HEK293T (cell line): ENCODE data around the gene LRRC3C.
A peak's percentile ranks its signal among the peaks of the same experiment; 100 is the strongest.
"Not testable (repeated sequence)": the region's sequence is repeated elsewhere in the genome, so short reads cannot be mapped to it uniquely, and the experiment has no call there.

Experiments used
- CTCF ChIA-PET: fragments of 350-600 bp; formaldehyde crosslinking; extraction: SDS; loops from one replicate; lab custom pipeline; 2021; ENCODE audit warnings: antibody characterized with exemption, inconsistent platforms; lab: Yijun Ruan, JAX
- POLR2A ChIA-PET: fragments of 350-600 bp; formaldehyde crosslinking; extraction: SDS; loops from one replicate; lab custom pipeline; 2020; ENCODE audit warnings: antibody characterized with exemption, inconsistent platforms; lab: Yijun Ruan, JAX
- DNase-seq: peaks from one replicate; pipeline ENCODE4 v3.0.0; 2012; ENCODE audit warnings: mixed read lengths; ENCODE audit errors: extremely low spot score
- ARNT ChIP-seq: fragments of 450-650 bp; IDR thresholded peaks from 2 replicates; pipeline ENCODE4 v1.6.1; 2017; ENCODE audit warnings: mild to moderate bottlenecking
- BHLHE40 ChIP-seq: fragments of 450-650 bp; IDR thresholded peaks from 2 replicates; pipeline ENCODE4 v1.6.1; 2016; ENCODE audit warnings: mild to moderate bottlenecking, moderate library complexity, borderline replicate concordance
- CTBP1 ChIP-seq: fragments of 450-650 bp; IDR thresholded peaks from 2 replicates; pipeline ENCODE4 v1.6.1; 2016; ENCODE audit warnings: borderline replicate concordance
- ELF4 ChIP-seq: fragments of 450-650 bp; IDR thresholded peaks from 2 replicates; pipeline ENCODE4 v1.6.1; 2017; ENCODE audit warnings: antibody characterized with exemption
- FOXA1 ChIP-seq: fragments of 450-650 bp; IDR thresholded peaks from 2 replicates; pipeline ENCODE4 v1.6.1; 2016; ENCODE audit warnings: mild to moderate bottlenecking
- FOXK2 ChIP-seq: fragments of 450-650 bp; IDR thresholded peaks from 2 replicates; pipeline ENCODE4 v1.6.1; 2016; ENCODE audit warnings: mild to moderate bottlenecking
- FOXM1 ChIP-seq: fragments of 450-650 bp; IDR thresholded peaks from 2 replicates; pipeline ENCODE4 v1.6.1; 2017; ENCODE audit warnings: mild to moderate bottlenecking, borderline replicate concordance
- HDGF ChIP-seq: fragments of 450-650 bp; IDR thresholded peaks from 2 replicates; pipeline ENCODE4 v1.6.1; 2017; ENCODE audit warnings: antibody characterized with exemption, borderline replicate concordance
- L3MBTL2 ChIP-seq: fragments of 450-650 bp; conservative IDR thresholded peaks from 2 replicates; pipeline ENCODE4 v1.6.1; 2016; ENCODE audit warnings: mild to moderate bottlenecking
- LEF1 ChIP-seq: fragments of 450-650 bp; IDR thresholded peaks from 2 replicates; pipeline ENCODE4 v1.6.1; 2017; ENCODE audit warnings: mild to moderate bottlenecking, borderline replicate concordance
- NFRKB ChIP-seq: fragments of 450-650 bp; IDR thresholded peaks from 2 replicates; pipeline ENCODE4 v1.6.1; 2016; ENCODE audit warnings: mild to moderate bottlenecking, moderate library complexity
- PKNOX1 ChIP-seq: fragments of 450-650 bp; IDR thresholded peaks from 2 replicates; pipeline ENCODE4 v1.6.1; 2016
- SP1 ChIP-seq: fragments of 450-650 bp; IDR thresholded peaks from 2 replicates; pipeline ENCODE4 v1.6.1; 2017
- SUZ12 ChIP-seq: fragments of 450-650 bp; IDR thresholded peaks from 2 replicates; pipeline ENCODE4 v1.6.1; 2016; ENCODE audit warnings: mild to moderate bottlenecking
- TARDBP ChIP-seq: fragments of 450-650 bp; IDR thresholded peaks from 2 replicates; pipeline ENCODE4 v1.6.1; 2016
- ZNF384 ChIP-seq: fragments of 450-650 bp; IDR thresholded peaks from 2 replicates; pipeline ENCODE4 v1.6.1; 2016

LRRC3C gene

GRCh38 chr17:39927101-39927928, at the start of gene LRRC3C, which contains the start of gene ORMDL3:
Gene LRRC3C (plus strand): TSS chr17:39927732. CDS start chr17:39941524, 13,792 bp downstream.
Gene ORMDL3 (minus strand): TSS chr17:39927601. CDS start chr17:39924203, 3,398 bp downstream.
- peak; percentile 91 for DNase-seq
- ChIA-PET CTCF (interaction anchor here (0.6 to 0.9 kb wide), 3 partner anchors 12 to 999 kb away, joined by 3 to 4 read pairs (median 3); no protein-coding TSS in a partner anchor), POLR2A (interaction anchor here (1.0 to 1.5 kb wide), 6 partner anchors 12 to 291 kb away, joined by 3 to 6 read pairs (median 4); partner anchors contain the start of genes PGAP3 and WIPF2)
- TF ChIP-seq BHLHE40 (no peak), ELF4 (peak; percentile 86)

GRCh38 chr17:39886102-39886501, 41.4 kb upstream of the LRRC3C start:
- POLR2A ChIA-PET, DNase-seq, CTCF ChIA-PET: not testable (repeated sequence)

- DNase-seq, result no peak
- ChIA-PET POLR2A (no interaction called here), CTCF (no interaction called here)
- TF ChIP-seq TARDBP (no peak), HDGF (no peak), FOXM1 (no peak), LEF1 (no peak), L3MBTL2 (no peak)
These were observed 40.5 kb upstream of the LRRC3C start for GRCh38 chr17:39887078-39887477.

GRCh38 chr17:39889200-39889599, 38.3 kb upstream of the LRRC3C start:
- ChIA-PET POLR2A (no interaction called here), CTCF (interaction anchor here (0.7 kb wide), 1 partner anchor 54 kb away, joined by 4 read pairs; no protein-coding TSS in a partner anchor)
- TF ChIP-seq SP1, result no peak
- no peak for TF ChIP-seq TARDBP
- TF ChIP-seq ELF4, result no peak
- TF ChIP-seq L3MBTL2, result no peak
- TF ChIP-seq NFRKB, result no peak
- no peak for TF ChIP-seq BHLHE40
- no peak for TF ChIP-seq CTBP1
- TF ChIP-seq LEF1, result no peak
- TF ChIP-seq FOXA1, result no peak
- TF ChIP-seq SUZ12, result no peak
- no peak for TF ChIP-seq FOXK2
- TF ChIP-seq ZNF384, result no peak
- TF ChIP-seq HDGF, result no peak
- no peak for TF ChIP-seq ARNT

GRCh38 chr17:39894681-39895376, 32.7 kb upstream of the LRRC3C start:
- ChIA-PET CTCF (no interaction called here), POLR2A (interaction anchor here (0.9 kb wide), 1 partner anchor 31 kb away, joined by 3 read pairs; no protein-coding TSS in a partner anchor)
- TF ChIP-seq FOXM1 (no peak), ARNT (no peak), HDGF (no peak), FOXA1 (no peak), NFRKB (no peak), PKNOX1 (no peak), ZNF384 (no peak), L3MBTL2 (no peak), BHLHE40 (no peak), SP1 (no peak), TARDBP (no peak), FOXK2 (no peak), CTBP1 (no peak), LEF1 (no peak), SUZ12 (no peak), ELF4 (no peak)
- no peak for DNase-seq

More at GRCh38 chr17:39889200-39889599, 38.3 kb upstream of the LRRC3C start:
- no peak for DNase-seq

GRCh38 chr17:39898088-39898487, 29.4 kb upstream of the LRRC3C start:
- CTCF ChIA-PET, result no interaction called here
- POLR2A ChIA-PET, result no interaction called here
- DNase-seq, result no peak
- TF ChIP-seq BHLHE40 (no peak), FOXK2 (no peak), NFRKB (no peak)

- no peak for TF ChIP-seq NFRKB
- no peak for TF ChIP-seq FOXA1
- TF ChIP-seq FOXM1, result no peak
- no peak for TF ChIP-seq HDGF
- no peak for TF ChIP-seq PKNOX1
- TF ChIP-seq SP1, result no peak
- no peak for TF ChIP-seq ZNF384
- no peak for TF ChIP-seq FOXK2
- no peak for TF ChIP-seq LEF1
- TF ChIP-seq CTBP1, result no peak
- no peak for TF ChIP-seq ARNT
- no peak for TF ChIP-seq SUZ12
- TF ChIP-seq ELF4, result no peak
- TF ChIP-seq L3MBTL2, result no peak
- TF ChIP-seq TARDBP, result no peak
- TF ChIP-seq BHLHE40, result no peak
- ChIA-PET POLR2A (no interaction called here), CTCF (no interaction called here)
- no peak for DNase-seq
These were observed 28.3 kb upstream of the LRRC3C start for GRCh38 chr17:39899215-39899614.

- DNase-seq, result not testable (repeated sequence)
- ChIA-PET POLR2A (interaction anchor here (0.7 kb wide), 1 partner anchor 340 kb away, joined by 3 read pairs; no protein-coding TSS in a partner anchor), CTCF (interaction anchor here (0.5 kb wide), 1 partner anchor 308 kb away, joined by 3 read pairs; no protein-coding TSS in a partner anchor)
These were observed 25.5 kb upstream of the LRRC3C start for GRCh38 chr17:39902027-39902426.
